GM13976 (cell line): ENCODE data around the gene VWA3A.
A peak's percentile ranks its signal among the peaks of the same experiment; 100 is the strongest.
"Not testable (repeated sequence)": the region's sequence is repeated elsewhere in the genome, so short reads cannot be mapped to it uniquely, and the experiment has no call there.

Experiments
- DNase-seq: peaks from one replicate; pipeline ENCODE4 v3.0.0; 2012; ENCODE audit warnings: low spot score
- CTCF ChIP-seq: IDR thresholded peaks from 2 replicates; pipeline ENCODE4 v1.5.1; 2012; ENCODE audit warnings: borderline replicate concordance, mild to moderate bottlenecking; ENCODE audit not compliant: insufficient read depth; ENCODE audit errors: extremely low read depth, missing control alignments, control extremely low read depth
- in situ Hi-C: fragments of 300-500 bp; cut with MboI; formaldehyde crosslinking; loops from one replicate; pipeline ENCODE4 v1.12.0; 2022; ENCODE audit warnings: low sequenced_read_pairs, mixed read lengths, inconsistent platforms; ENCODE audit not compliant: unreplicated experiment

The VWA3A gene

GRCh38 chr16:22195695-22196558, 103.6 kb downstream of the VWA3A start:
- peak; percentile 89 for TF ChIP-seq CTCF
- in situ Hi-C loops, result loop anchor here (5.0 to 25.0 kb wide), 2 partner anchors 96 to 384 kb away; no protein-coding TSS in a partner anchor
- DNase-seq, result peak; percentile 81

GRCh38 chr16:22196559-22197168, 104.3 kb downstream of the VWA3A start:
- DNase-seq, result not testable (repeated sequence)
- in situ Hi-C loops, result loop anchor here (5.0 to 25.0 kb wide), 2 partner anchors 96 to 384 kb away; no protein-coding TSS in a partner anchor

- peak; percentile 23 for TF ChIP-seq CTCF
- DNase-seq, result peak; percentile 51
Observed at GRCh38 chr16:22198547-22199293, 106.4 kb downstream of the VWA3A start.

GRCh38 chr16:22202261-22202637, 109.9 kb downstream of the VWA3A start:
- no peak for DNase-seq
- in situ Hi-C loops, result no loop called here
- no peak for TF ChIP-seq CTCF

More at GRCh38 chr16:22198547-22199293, 106.4 kb downstream of the VWA3A start:
- in situ Hi-C loops, result loop anchor here (5.0 to 25.0 kb wide), 2 partner anchors 94 to 386 kb away; no protein-coding TSS in a partner anchor

- TF ChIP-seq CTCF, result no peak
- in situ Hi-C loops, result no loop called here
Observed at GRCh38 chr16:22203091-22203490, 110.8 kb downstream of the VWA3A start.

GRCh38 chr16:22204091-22204655, 111.8 kb downstream of the VWA3A start:
- no peak for TF ChIP-seq CTCF
- no peak for DNase-seq
- in situ Hi-C loops, result no loop called here

More at GRCh38 chr16:22203091-22203490, 110.8 kb downstream of the VWA3A start:
- DNase-seq, result no peak
